ENCODE data around the gene BICRAL. TPM values are rescaled to one million over a fixed set of nuclear protein-coding genes. Genes with fewer than 3 reads are reported as not detected.
"Not testable (repeated sequence)": the region's sequence is repeated elsewhere in the genome, so short reads cannot be mapped to it uniquely, and the experiment has no call there.

BICRAL gene
- total RNA-seq, 1 donor from 2014 or later = 4.7 TPM

- no peak for DNase-seq (ENCODE audit: low read depth)
These were observed 16.8 kb upstream of the BICRAL start for GRCh38 chr6:42764911-42765648.

GRCh38 chr6:42766163-42766670 is 15.6 kb upstream of the BICRAL start:
- DNase-seq (ENCODE audit: low read depth) = peak; percentile 90

GRCh38 chr6:42769051-42769450 is 12.8 kb upstream of the BICRAL start:
- no peak for DNase-seq (ENCODE audit: low read depth)

GRCh38 chr6:42769836-42770235 is 12.0 kb upstream of the BICRAL start:
- DNase-seq (ENCODE audit: low read depth) = no peak

- DNase-seq (ENCODE audit: low read depth) = no peak
These were observed 10.1 kb upstream of the BICRAL start for GRCh38 chr6:42771741-42772100.

GRCh38 chr6:42774201-42774600 is 7.7 kb upstream of the BICRAL start:
- DNase-seq (ENCODE audit: low read depth) = no peak

- not testable (repeated sequence) for DNase-seq (ENCODE audit: low read depth)
These were observed 6.9 kb upstream of the BICRAL start for GRCh38 chr6:42774821-42775487.

- peak; percentile 15 for DNase-seq (ENCODE audit: low read depth)
These were observed 4.6 kb upstream of the BICRAL start for GRCh38 chr6:42777126-42777822.

- no peak for DNase-seq (ENCODE audit: low read depth)
These were observed 3.7 kb upstream of the BICRAL start for GRCh38 chr6:42778122-42778521.

- DNase-seq (ENCODE audit: low read depth) = no peak
These were observed 2.3 kb upstream of the BICRAL start for GRCh38 chr6:42779521-42779920.

GRCh38 chr6:42781546-42781795 is 381 bp upstream of the BICRAL start:
- DNase-seq (ENCODE audit: low read depth) = no peak

GRCh38 chr6:42782689-42783176 is 881 bp downstream of the BICRAL start:
- peak; percentile 87 for DNase-seq (ENCODE audit: low read depth)

- DNase-seq (ENCODE audit: low read depth) = peak; percentile 80
These were observed 1.5 kb downstream of the BICRAL start for GRCh38 chr6:42783177-42783875.

GRCh38 chr6:42783876-42784642 is 2.2 kb downstream of the BICRAL start:
- peak; percentile 32 for DNase-seq (ENCODE audit: low read depth)

- DNase-seq (ENCODE audit: low read depth) = no peak
These were observed 3.1 kb downstream of the BICRAL start for GRCh38 chr6:42784717-42785498.

GRCh38 chr6:42786525-42786985 is 4.7 kb downstream of the BICRAL start:
- no peak for DNase-seq (ENCODE audit: low read depth)

GRCh38 chr6:42787063-42787472 is 5.2 kb downstream of the BICRAL start:
- peak; percentile 21 for DNase-seq (ENCODE audit: low read depth)

GRCh38 chr6:42788671-42789070 is 6.8 kb downstream of the BICRAL start:
- no peak for DNase-seq (ENCODE audit: low read depth)

GRCh38 chr6:42790549-42791181 is 8.8 kb downstream of the BICRAL start:
- no peak for DNase-seq (ENCODE audit: low read depth)

All from myocyte (in vitro differentiated cells).